HCT116 (cell line): Measurements from ENCODE around the gene KIN.

Source experiments
- CEBPB ChIP-seq: IDR thresholded peaks from 2 replicates; pipeline ENCODE4 v1.6.1; 2012; ENCODE audit warnings: low read depth
- MAX ChIP-seq: IDR thresholded peaks from 2 replicates; pipeline ENCODE4 v1.6.1; 2012
- POLR2A ChIP-seq: IDR thresholded peaks from 2 replicates; pipeline ENCODE4 v1.7.0; 2011; ENCODE audit warnings: borderline replicate concordance; ENCODE audit not compliant: insufficient read depth, insufficient read length; ENCODE audit errors: extremely low read depth
- POLR2AphosphoS5 ChIP-seq: IDR thresholded peaks from 2 replicates; pipeline ENCODE4 v1.6.1; 2011; ENCODE audit warnings: mild to moderate bottlenecking, low read depth, low read length, moderate library complexity
- SP1 ChIP-seq: IDR thresholded peaks from 2 replicates; pipeline ENCODE4 v1.6.1; 2012; ENCODE audit warnings: low read depth
- SRF ChIP-seq: IDR thresholded peaks from 2 replicates; pipeline ENCODE4 v1.6.1; 2012; ENCODE audit warnings: low read depth
- TCF7L2 ChIP-seq: IDR thresholded peaks from 2 replicates; pipeline ENCODE4 v1.7.0; 2011; ENCODE audit warnings: borderline replicate concordance, inconsistent platforms; ENCODE audit not compliant: insufficient read depth, insufficient read length; ENCODE audit errors: extremely low read depth
- YY1 ChIP-seq: IDR thresholded peaks from 2 replicates; pipeline ENCODE4 v1.6.1; 2011; ENCODE audit warnings: low read length, low read depth, moderate library complexity, mild to moderate bottlenecking; ENCODE audit not compliant: insufficient replicate concordance; ENCODE audit errors: extremely low read depth
- ZNF274 ChIP-seq: fragments of 200-500 bp; sonication (Bioruptor generic); IDR thresholded peaks from 2 replicates; pipeline ENCODE4 v1.6.1; 2014; ENCODE audit warnings: mild to moderate bottlenecking, low read depth, low read length, inconsistent platforms
- TF ChIP-seq, protein P1 (sequence below), 3 experiments: fragments of 200-600 bp in 1 of 3; sonication (generic) in 1 of 3; IDR thresholded peaks in 2 of 3; conservative IDR thresholded peaks in 1 of 3; 2 replicates each; pipeline ENCODE4 v1.5.1; 2012 to 2017; ENCODE audit warnings: low read depth in 2 of 3, low read length in 2 of 3, antibody characterized with exemption in 1 of 3, borderline replicate concordance in 1 of 3, control low read depth in 1 of 3, mild to moderate bottlenecking in 1 of 3, mixed read lengths in 1 of 3, mixed run types in 1 of 3, moderate library complexity in 1 of 3; ENCODE audit not compliant: insufficient read depth in 1 of 3

DNA sequence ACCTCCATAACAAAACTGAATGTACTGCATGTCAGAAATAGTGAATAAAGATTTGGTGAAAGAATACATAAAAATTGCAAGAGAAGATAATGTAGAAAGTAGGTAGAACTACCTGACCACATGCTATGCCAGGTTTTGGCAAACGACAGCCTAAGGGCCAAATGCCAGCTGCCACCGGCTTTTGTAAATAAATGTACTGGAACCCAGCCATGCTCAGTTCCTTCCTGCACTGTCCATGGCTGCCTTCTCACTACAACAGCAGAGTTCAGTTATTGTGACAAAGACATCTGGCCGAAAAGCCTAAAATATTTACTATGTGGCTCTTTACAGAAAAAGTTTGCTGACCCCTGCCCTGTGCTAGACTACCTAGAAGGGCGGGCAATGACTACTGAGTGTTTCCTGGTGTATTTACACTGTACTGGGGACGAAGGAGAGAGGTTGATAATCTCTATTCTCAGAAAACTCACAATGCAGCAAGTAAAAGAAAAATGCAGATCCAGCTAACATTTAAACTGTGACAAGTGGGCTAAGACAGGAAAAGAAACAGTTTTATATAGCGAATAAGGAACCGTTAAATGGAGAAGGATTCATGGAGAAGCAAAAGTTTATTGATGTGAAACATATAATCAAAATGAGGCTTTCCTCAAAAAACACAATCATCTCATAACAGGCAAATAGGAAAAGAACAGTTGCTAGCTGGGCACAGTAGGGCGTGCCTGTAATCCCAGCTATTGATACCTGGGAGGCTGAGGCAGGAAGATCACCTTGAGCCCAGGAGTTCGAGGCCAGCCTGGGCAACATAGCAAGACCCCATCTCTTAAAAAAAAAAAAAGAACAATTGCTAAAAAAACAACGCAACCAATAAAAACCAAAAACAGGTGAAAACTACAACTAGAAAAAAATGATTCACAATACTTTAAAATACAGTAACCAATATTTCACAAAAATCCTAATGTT is 13.7 kb downstream of the KIN start:
- no peak for TF ChIP-seq SP1
- TF ChIP-seq, protein P1, sequence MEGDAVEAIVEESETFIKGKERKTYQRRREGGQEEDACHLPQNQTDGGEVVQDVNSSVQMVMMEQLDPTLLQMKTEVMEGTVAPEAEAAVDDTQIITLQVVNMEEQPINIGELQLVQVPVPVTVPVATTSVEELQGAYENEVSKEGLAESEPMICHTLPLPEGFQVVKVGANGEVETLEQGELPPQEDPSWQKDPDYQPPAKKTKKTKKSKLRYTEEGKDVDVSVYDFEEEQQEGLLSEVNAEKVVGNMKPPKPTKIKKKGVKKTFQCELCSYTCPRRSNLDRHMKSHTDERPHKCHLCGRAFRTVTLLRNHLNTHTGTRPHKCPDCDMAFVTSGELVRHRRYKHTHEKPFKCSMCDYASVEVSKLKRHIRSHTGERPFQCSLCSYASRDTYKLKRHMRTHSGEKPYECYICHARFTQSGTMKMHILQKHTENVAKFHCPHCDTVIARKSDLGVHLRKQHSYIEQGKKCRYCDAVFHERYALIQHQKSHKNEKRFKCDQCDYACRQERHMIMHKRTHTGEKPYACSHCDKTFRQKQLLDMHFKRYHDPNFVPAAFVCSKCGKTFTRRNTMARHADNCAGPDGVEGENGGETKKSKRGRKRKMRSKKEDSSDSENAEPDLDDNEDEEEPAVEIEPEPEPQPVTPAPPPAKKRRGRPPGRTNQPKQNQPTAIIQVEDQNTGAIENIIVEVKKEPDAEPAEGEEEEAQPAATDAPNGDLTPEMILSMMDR (IDR thresholded peaks at IDR 0.05 in 2 of 3, conservative IDR thresholded peaks at IDR 0.05 in 1 of 3; ENCODE audit: borderline replicate concordance in 1 of 3, insufficient read depth in 1 of 3, low read depth in 2 of 3, low read length in 2 of 3), result no peak
- TF ChIP-seq CEBPB, result no peak
- TF ChIP-seq POLR2A, result no peak
- TF ChIP-seq ZNF274, result no peak
- no peak for TF ChIP-seq TCF7L2
- no peak for TF ChIP-seq POLR2AphosphoS5
- TF ChIP-seq MAX, result no peak
- TF ChIP-seq YY1, result no peak
- TF ChIP-seq SRF, result no peak
